HL-60 (cell line): Measurements from ENCODE around the gene MPG.

Source experiments
- CTCF ChIP-seq: IDR thresholded peaks from one replicate; pipeline ENCODE4 v1.5.1; 2011; ENCODE audit warnings: low read length, control low read depth, inconsistent platforms; ENCODE audit not compliant: insufficient read depth
- GABPA ChIP-seq: IDR thresholded peaks from 2 replicates; pipeline ENCODE4 v1.6.1; 2012; ENCODE audit warnings: low read depth
- POLR2AphosphoS5 ChIP-seq: IDR thresholded peaks from 2 replicates; pipeline ENCODE4 v1.6.1; 2012; ENCODE audit warnings: low read depth
- REST ChIP-seq: IDR thresholded peaks from 2 replicates; pipeline ENCODE4 v1.6.1; 2012; ENCODE audit warnings: low read depth; ENCODE audit not compliant: insufficient replicate concordance

GRCh38 chr16:58491-59439, 19.3 kb upstream of the MPG start:
- TF ChIP-seq POLR2AphosphoS5 (no peak), REST (no peak), CTCF (no peak), GABPA (no peak)
